K562 (cell line): ENCODE data around the gene UBFD1. TPM values are rescaled to one million over a fixed set of nuclear protein-coding genes. Genes with fewer than 3 reads are reported as not detected.

Experiments used
- E4F1 ChIP-seq: fragments of 250-450 bp; sonication (Bioruptor Pico); IDR thresholded peaks from 2 replicates; pipeline ENCODE4 v1.5.0; 2021; ENCODE audit warnings: mild to moderate bottlenecking, borderline replicate concordance
- EHMT2 ChIP-seq: fragments of 450-650 bp; IDR thresholded peaks from 2 replicates; pipeline ENCODE4 v1.6.1; 2018; ENCODE audit warnings: antibody characterized with exemption
- FOXA3 ChIP-seq, 2 experiments: fragments of 450-650 bp in 1 of 2; sonication (generic) in 1 of 2; formaldehyde crosslinking; IDR thresholded peaks in 1 of 2; conservative IDR thresholded peaks in 1 of 2; 2 replicates each; pipeline versions ENCODE4 v1.4.0 to v1.8.0; 2020 to 2022; ENCODE audit warnings: mild to moderate bottlenecking in 2 of 2, missing genetic modification reagents in 1 of 2
- HEY1 ChIP-seq: fragments of 250-450 bp; sonication (Bioruptor Pico); IDR thresholded peaks from 2 replicates; pipeline ENCODE4 v1.5.0; 2020; ENCODE audit warnings: mild to moderate bottlenecking, moderate library complexity, borderline replicate concordance
- HMBOX1 ChIP-seq: sonication (generic); IDR thresholded peaks from 2 replicates; pipeline ENCODE4 v1.6.1; 2016
- JUND ChIP-seq, 2 experiments: IDR thresholded peaks; 2 replicates in 1 of 2; 3 replicates in 1 of 2; pipeline ENCODE4 v1.6.1; 2011; ENCODE audit warnings: borderline replicate concordance in 2 of 2, low read depth in 2 of 2, low read length in 2 of 2, improper control_type of control experiment in 1 of 2, missing biosample characterization in 1 of 2, missing genetic modification characterization in 1 of 2, missing genetic modification reagents in 1 of 2
- LEF1 ChIP-seq: fragments of 450-650 bp; IDR thresholded peaks from 2 replicates; pipeline ENCODE4 v1.6.1; 2016; ENCODE audit warnings: mild to moderate bottlenecking
- MEIS2 ChIP-seq: fragments of 450-650 bp; IDR thresholded peaks from 2 replicates; pipeline ENCODE4 v1.6.1; 2014; ENCODE audit warnings: mild to moderate bottlenecking; ENCODE audit not compliant: partially characterized antibody
- POLR2A ChIP-seq: fragments of 450-650 bp; conservative IDR thresholded peaks from 2 replicates; pipeline ENCODE4 v1.6.1; 2016
- RB1 ChIP-seq: fragments of 450-650 bp; IDR thresholded peaks from 2 replicates; pipeline ENCODE4 v1.6.1; 2017; ENCODE audit warnings: low read depth, mild to moderate bottlenecking
- RCOR1 ChIP-seq, 2 experiments: IDR thresholded peaks; 2 replicates each; pipeline ENCODE4 v1.6.1; 2012; ENCODE audit warnings: low read depth in 2 of 2, low read length in 2 of 2, borderline replicate concordance in 1 of 2, improper control_type of control experiment in 1 of 2
- SRSF1 ChIP-seq: fragments of 200-400 bp; formaldehyde crosslinking; IDR thresholded peaks from 2 replicates; pipeline ENCODE4 v1.6.1; 2017; ENCODE audit warnings: mild to moderate bottlenecking, low read depth, low read length, moderate library complexity
- TBL1XR1 ChIP-seq, 2 experiments: IDR thresholded peaks; 2 replicates each; pipeline ENCODE4 v1.6.1; 2012; ENCODE audit warnings: improper control_type of control experiment in 2 of 2, low read length in 2 of 2, mild to moderate bottlenecking in 1 of 2
- ZFP30 ChIP-seq: fragments of 250-450 bp; sonication (Bioruptor Pico); IDR thresholded peaks from 2 replicates; pipeline ENCODE4 v1.8.0; 2022; ENCODE audit warnings: moderate library complexity, mild to moderate bottlenecking, inconsistent platforms, borderline replicate concordance
- ZNF124 ChIP-seq: sonication (generic); formaldehyde crosslinking; IDR thresholded peaks from 2 replicates; pipeline ENCODE4 v1.8.1; 2022; ENCODE audit warnings: missing genetic modification reagents
- ZNF217 ChIP-seq: sonication (generic); formaldehyde crosslinking; IDR thresholded peaks from 2 replicates; pipeline ENCODE4 v1.8.0; 2022; ENCODE audit warnings: mild to moderate bottlenecking, missing genetic modification reagents
- ZNF274 ChIP-seq: IDR thresholded peaks from 2 replicates; pipeline ENCODE4 v1.6.1; 2011; ENCODE audit warnings: low read depth, mild to moderate bottlenecking, low read length, moderate library complexity, borderline replicate concordance
- ZNF3 ChIP-seq: fragments of 250-450 bp; sonication (Bioruptor Pico); IDR thresholded peaks from 2 replicates; pipeline ENCODE4 v1.5.0; 2021; ENCODE audit warnings: mild to moderate bottlenecking, moderate library complexity
- ZNF316 ChIP-seq: fragments of 450-650 bp; IDR thresholded peaks from 2 replicates; pipeline ENCODE4 v1.6.1; 2016
- ZNF518B ChIP-seq: fragments of 250-450 bp; sonication (Bioruptor Pico); IDR thresholded peaks from 2 replicates; pipeline ENCODE4 v1.5.0; 2021; ENCODE audit warnings: mild to moderate bottlenecking, moderate library complexity
- polyA plus RNA-seq, 8 experiments: library from polyadenylated mRNA; depleted of rRNA in 4 of 8; stranded (reverse) in 5 of 8; unstranded in 3 of 8; fragments of >200 nt; fragmentation: Nextera tagmentation in 2 of 8; fragmentation: Illumina TruSeq in 1 of 8; extraction: Ambion mirVana in 2 of 8; extraction: Trizol in 1 of 8; gene quantifications; 2 replicates each; pipeline versions ENCODE4 v1.2.1 to v1.2.3, GENCODE V29; 2011 to 2014; ENCODE audit warnings: inconsistent platforms in 1 of 8, missing spikeins in 1 of 8
- total RNA-seq, 7 experiments: library from RNA; depleted of rRNA in 6 of 7; stranded (reverse); fragments of >200 nt in 6 of 7; fragmentation: Illumina TruSeq in 2 of 7; extraction: Trizol in 2 of 7; gene quantifications; 2 replicates each; pipeline versions ENCODE4 v1.2.1 to v1.2.3, GENCODE V29; 2011 to 2021; ENCODE audit warnings: low replicate concordance in 1 of 7

The UBFD1 gene
- total and polyA plus RNA-seq, 9 of the 15 experiments (the other 6 are each of a cell fraction or from before 2014, with no cell fraction given) = 10.7 to 66.2 (median 34.0) TPM

GRCh38 chr16:23556881-23557778 lies at the start of gene UBFD1, which contains the start of gene EARS2 (continued):
- TF ChIP-seq ZNF518B (CRISPR knock-in tag) (no peak), E4F1 (CRISPR knock-in tag) (no peak), HEY1 (CRISPR knock-in tag) (no peak), ZNF217 (CRISPR knock-in tag) (no peak), JUND (IDR thresholded peaks at IDR 0.05; ENCODE audit: borderline replicate concordance, low read depth, low read length) (peak; percentile 73; the same call in 1 of the 2 replicates), JUND (tag; IDR thresholded peaks at IDR 0.05; ENCODE audit: borderline replicate concordance, low read depth, low read length) (no peak; the same call in 2 of the 3 replicates), MEIS2 (peak; percentile 32), ZNF274 (no peak), EHMT2 (no peak), POLR2A (peak; percentile 88), RCOR1 (IDR thresholded peaks at IDR 0.05; ENCODE audit: borderline replicate concordance in 1 of 2, low read depth in 2 of 2, low read length in 2 of 2) (peak in 1 of 2 experiments; percentile 97), RB1 (peak; percentile 79; the same call in 1 of the 2 replicates), ZNF124 (CRISPR knock-in tag) (no peak), SRSF1 (no peak), LEF1 (peak; percentile 58; the same call in 1 of the 2 replicates), ZNF316 (no peak), HMBOX1 (no peak), TBL1XR1 (IDR thresholded peaks at IDR 0.05; ENCODE audit: low read length in 2 of 2) (peak; percentile 19 to 63; a peak in 2 of 4 replicates), ZNF3 (CRISPR knock-in tag) (no peak), ZFP30 (CRISPR knock-in tag) (no peak), FOXA3 (CRISPR knock-in tag; conservative IDR thresholded peaks at IDR 0.05 in 1 of 2, IDR thresholded peaks at IDR 0.05 in 1 of 2) (no peak)
